Measurements from ENCODE around the gene POGLUT2.

The POGLUT2 gene

DNA sequence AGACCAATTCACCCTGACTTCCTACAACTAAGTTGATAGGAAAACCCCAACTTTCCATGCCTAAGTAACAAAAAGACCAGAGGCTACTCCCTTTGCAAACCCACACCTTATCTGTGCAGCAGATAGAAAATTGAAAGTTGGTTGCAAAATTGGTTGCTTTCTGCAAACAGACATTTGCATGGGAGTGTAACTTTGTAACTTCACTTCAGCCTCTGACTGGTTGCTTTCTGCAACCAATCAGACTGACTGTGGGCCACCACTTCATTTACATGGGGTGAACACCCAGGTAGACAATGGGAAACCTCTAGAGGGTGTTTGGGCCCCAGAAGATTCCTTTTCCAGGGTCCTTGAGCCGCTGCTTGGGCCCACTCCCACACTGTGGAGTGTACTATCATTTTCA is 35.0 kb downstream of the POGLUT2 start:
- no peak for DNase-seq

GRCh38 chr13:102761071-102761470 is 37.7 kb downstream of the POGLUT2 start:
- DNase-seq = no peak

DNA sequence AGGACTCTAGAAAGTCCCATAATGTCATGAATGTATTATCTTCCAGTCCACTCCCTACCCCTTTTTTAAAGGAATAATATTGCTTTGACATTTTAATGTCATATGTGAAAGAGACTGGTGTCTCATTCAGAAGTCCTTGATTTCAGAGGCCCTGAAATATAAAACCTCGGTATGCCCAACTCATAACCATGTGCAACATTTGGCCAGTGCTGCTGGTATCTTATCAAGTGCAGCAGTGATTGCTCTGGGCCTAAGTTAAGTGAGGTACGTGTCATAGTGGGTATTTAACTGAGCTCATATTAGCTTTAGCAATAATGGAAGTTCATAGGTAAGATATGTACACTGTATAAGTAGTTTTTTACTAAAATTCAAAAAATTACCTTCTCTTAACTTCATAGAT is 39.9 kb downstream of the POGLUT2 start:
- DNase-seq = no peak

- no peak for DNase-seq
Measured at GRCh38 chr13:102757006-102757405, 41.8 kb downstream of the POGLUT2 start.

GRCh38 chr13:102751886-102752285 is 46.9 kb downstream of the POGLUT2 start:
- DNase-seq = no peak

- DNase-seq = no peak
Measured at GRCh38 chr13:102742506-102742905, 56.3 kb downstream of the POGLUT2 start.

DNA sequence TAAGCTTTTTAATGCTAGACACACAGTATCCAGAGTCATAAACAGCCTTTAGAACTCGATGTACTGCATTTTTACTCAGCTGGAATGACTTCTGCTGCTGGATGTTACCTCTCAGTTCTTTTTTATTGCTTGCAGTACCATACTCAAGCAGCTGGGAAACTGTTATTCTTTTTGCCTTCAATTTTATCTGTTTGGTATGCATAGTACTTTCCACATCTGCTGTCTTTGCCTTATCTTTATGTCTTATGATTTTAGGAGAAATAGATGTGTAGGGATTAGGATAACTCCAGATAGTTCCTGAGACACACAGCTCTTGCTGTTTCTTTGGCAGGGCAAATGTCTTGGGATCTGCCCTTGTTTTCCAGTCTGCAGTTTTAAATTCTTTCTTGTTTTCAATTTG is 56.7 kb downstream of the POGLUT2 start:
- no peak for DNase-seq
